ENCODE data around the gene APMAP. TPM values are rescaled to one million over a fixed set of nuclear protein-coding genes. Genes with fewer than 3 reads are reported as not detected.

The APMAP gene
- total RNA-seq, 1 donor from 2014 or later, result 71.7 TPM

DNA sequence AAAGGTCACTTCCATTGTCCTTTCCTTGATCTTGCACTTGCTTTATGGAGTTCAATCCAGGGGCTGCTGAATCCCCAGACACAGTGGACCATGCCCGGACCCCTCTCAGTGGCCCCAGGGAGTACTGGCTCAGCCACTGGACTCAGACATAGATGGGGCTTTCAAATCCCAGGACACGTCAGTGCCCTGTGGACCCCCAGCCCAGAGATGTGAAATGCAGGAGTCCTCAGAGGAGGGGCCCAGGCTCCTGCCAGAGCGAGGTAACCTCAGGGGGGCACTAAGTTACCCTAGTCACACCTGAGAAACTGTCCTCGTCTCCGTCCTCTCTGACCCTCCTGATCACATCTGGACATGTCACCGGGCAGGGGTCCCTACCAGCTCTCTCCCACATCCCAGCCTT is 18.7 kb upstream of the APMAP start:
- peaks cover 6% of the 10 kb centered on the region for H3K27me3 Mint-ChIP-seq (ENCODE audit: insufficient read depth, low read depth)
- H3K4me3 Mint-ChIP-seq, result no peak overlapping the region
- Histone ChIP-seq H3K4me2 (no peak overlapping the region), H3K36me3 (no peaks in the 10 kb centered on the region), H3K9ac (no peak overlapping the region), H3K4me3 (no peak overlapping the region), H3K27me3 (no peaks in the 10 kb centered on the region), H4K20me1 (ENCODE audit: low read depth) (no peaks in the 10 kb centered on the region), H3K27ac (no peak overlapping the region), H3K4me1 (no peaks in the 10 kb centered on the region), H3K9me3 (ENCODE audit: low read depth) (no peaks in the 10 kb centered on the region), H2AFZ (replicated peaks) (no peak overlapping the region), H3K79me2 (ENCODE audit: low read depth) (no peaks in the 10 kb centered on the region), H3F3A (ENCODE audit: low read depth) (no peaks in the 10 kb centered on the region)
- no peaks in the 10 kb centered on the region for H3K9me3 Mint-ChIP-seq
- no peak for DNase-seq (ENCODE audit: low spot score)
- no peak overlapping the region for H3K27ac Mint-ChIP-seq
- no peaks in the 10 kb centered on the region for H3K4me1 Mint-ChIP-seq
- H3K36me3 Mint-ChIP-seq, result no peaks in the 10 kb centered on the region
- TF ChIP-seq, protein P1, sequence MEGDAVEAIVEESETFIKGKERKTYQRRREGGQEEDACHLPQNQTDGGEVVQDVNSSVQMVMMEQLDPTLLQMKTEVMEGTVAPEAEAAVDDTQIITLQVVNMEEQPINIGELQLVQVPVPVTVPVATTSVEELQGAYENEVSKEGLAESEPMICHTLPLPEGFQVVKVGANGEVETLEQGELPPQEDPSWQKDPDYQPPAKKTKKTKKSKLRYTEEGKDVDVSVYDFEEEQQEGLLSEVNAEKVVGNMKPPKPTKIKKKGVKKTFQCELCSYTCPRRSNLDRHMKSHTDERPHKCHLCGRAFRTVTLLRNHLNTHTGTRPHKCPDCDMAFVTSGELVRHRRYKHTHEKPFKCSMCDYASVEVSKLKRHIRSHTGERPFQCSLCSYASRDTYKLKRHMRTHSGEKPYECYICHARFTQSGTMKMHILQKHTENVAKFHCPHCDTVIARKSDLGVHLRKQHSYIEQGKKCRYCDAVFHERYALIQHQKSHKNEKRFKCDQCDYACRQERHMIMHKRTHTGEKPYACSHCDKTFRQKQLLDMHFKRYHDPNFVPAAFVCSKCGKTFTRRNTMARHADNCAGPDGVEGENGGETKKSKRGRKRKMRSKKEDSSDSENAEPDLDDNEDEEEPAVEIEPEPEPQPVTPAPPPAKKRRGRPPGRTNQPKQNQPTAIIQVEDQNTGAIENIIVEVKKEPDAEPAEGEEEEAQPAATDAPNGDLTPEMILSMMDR (IDR thresholded peaks at IDR 0.05), result no peak

DNA sequence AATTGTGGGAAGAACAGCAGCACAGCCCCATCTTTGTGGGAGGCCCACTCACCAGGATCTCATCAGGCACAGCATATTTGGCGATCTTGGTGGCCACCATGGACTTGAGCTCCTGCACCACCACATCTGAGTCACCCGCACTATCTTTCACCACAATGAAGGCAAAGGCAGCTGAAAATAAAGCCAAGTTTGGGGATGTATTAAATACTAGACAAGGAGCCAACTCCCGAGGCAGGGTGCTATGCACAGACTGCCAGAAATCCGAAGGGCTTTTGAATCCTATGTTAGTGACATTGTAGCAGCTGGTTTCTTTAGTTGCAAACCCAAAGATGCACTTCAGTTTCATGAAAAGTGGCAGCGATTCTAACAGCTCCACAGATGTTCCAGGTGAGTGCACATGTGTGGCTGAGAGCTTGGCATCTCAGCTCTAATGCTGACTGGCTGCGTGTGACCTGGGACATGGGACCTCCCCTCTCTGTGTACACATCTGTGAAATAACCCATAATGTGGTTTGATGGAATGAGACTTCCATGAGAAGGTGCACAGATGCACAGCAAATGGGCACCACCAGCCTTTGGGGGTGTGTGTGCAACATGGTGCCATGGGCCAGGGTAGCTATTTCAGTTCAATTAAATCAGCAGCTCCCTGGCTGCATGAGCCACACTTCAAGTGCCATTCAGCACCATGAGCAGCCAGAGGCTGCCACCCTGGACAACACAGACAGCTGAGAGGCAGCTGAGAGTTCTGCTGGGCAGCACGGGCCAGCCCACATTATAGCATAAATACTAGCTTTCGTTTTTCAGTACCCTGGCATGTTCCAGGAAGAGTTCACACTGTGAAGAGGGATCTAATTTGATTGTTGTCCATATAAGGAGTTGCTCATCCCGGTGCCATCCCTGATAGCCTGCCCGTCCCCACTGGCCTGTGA is 16.9 kb upstream of the APMAP start:
- H3K27ac Mint-ChIP-seq, result no peak overlapping the region
- no peaks in the 10 kb centered on the region for H3K36me3 ChIP-seq
- no peaks in the 10 kb centered on the region for H3K9me3 Mint-ChIP-seq
- no peaks in the 10 kb centered on the region for H3K79me2 ChIP-seq (ENCODE audit: low read depth)
- no peaks in the 10 kb centered on the region for H3K4me1 Mint-ChIP-seq
- H3K27me3 Mint-ChIP-seq (ENCODE audit: insufficient read depth, low read depth), result peaks cover 6% of the 10 kb centered on the region
- H3K4me2 ChIP-seq, result no peak overlapping the region
- no peak overlapping the region for H2AFZ ChIP-seq (replicated peaks)
- no peaks in the 10 kb centered on the region for H3K9me3 ChIP-seq (ENCODE audit: low read depth)
- H3K4me1 ChIP-seq, result no peaks in the 10 kb centered on the region
- H3K9ac ChIP-seq, result no peak overlapping the region
- H3K27ac ChIP-seq, result no peak overlapping the region
- H4K20me1 ChIP-seq (ENCODE audit: low read depth), result no peaks in the 10 kb centered on the region
- H3K36me3 Mint-ChIP-seq, result no peaks in the 10 kb centered on the region
- no peaks in the 10 kb centered on the region for H3F3A ChIP-seq (ENCODE audit: low read depth)
- DNase-seq (ENCODE audit: low spot score), result no peak
- H3K4me3 Mint-ChIP-seq, result no peak overlapping the region
- no peak overlapping the region for H3K4me3 ChIP-seq
- H3K27me3 ChIP-seq, result no peaks in the 10 kb centered on the region
- TF ChIP-seq EZH2phosphoT487 (IDR thresholded peaks at IDR 0.05), result no peak
- no peak for TF ChIP-seq EZH2 (IDR thresholded peaks at IDR 0.05)

DNA sequence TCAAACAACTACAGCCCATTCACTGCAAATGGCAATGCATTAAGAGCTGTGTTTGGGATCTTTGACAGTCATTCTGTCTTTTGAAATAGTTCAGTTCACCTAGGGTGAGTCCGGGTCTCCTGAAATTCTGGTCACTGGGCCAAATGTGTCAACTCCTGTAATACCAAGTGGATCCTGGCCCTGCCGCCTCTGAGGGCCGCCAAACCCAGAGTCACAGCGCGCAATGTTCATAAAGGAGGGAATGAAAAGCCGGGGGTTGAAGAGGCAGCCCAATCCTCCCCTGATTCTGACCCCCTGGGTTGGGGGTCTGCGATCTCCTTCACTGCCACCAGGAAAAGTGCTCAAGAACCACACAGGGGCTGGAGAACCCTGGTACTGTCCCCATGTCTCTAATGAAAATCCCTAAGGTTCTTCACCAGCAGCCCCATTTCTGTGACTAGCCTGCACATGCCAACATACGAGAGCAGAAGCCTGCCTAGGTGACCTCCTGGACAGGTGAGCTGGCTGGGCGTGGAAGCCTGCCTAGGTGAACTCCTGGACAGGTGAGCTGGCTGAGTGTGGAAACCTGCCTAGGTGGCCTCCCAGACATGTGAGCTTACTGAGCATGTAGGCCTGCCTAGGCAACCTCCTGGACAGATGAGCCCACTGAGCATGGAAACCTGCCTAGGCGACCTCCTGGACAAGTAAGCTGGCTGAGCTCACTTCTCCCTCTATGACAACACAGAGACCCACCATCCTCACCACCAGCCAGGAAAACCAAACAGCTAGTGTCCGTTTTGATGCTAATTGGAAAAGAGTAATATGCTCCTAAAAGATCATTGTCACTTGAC is 16.1 kb upstream of the APMAP start:
- no peak for TF ChIP-seq EZH2 (IDR thresholded peaks at IDR 0.05)
- TF ChIP-seq, protein P1 (IDR thresholded peaks at IDR 0.05), result no peak
- Mint-ChIP-seq H3K9me3 (no peaks in the 10 kb centered on the region), H3K36me3 (no peaks in the 10 kb centered on the region), H3K4me3 (no peak overlapping the region), H3K27me3 (ENCODE audit: insufficient read depth, low read depth) (peaks cover 6% of the 10 kb centered on the region), H3K27ac (no peak overlapping the region), H3K4me1 (no peaks in the 10 kb centered on the region)
- no peak for DNase-seq (ENCODE audit: low spot score)
- Histone ChIP-seq H3F3A (ENCODE audit: low read depth) (no peaks in the 10 kb centered on the region), H2AFZ (replicated peaks) (no peak overlapping the region), H3K4me1 (no peaks in the 10 kb centered on the region), H3K27ac (no peak overlapping the region), H3K4me2 (no peak overlapping the region), H3K9ac (no peak overlapping the region), H3K9me3 (ENCODE audit: low read depth) (no peaks in the 10 kb centered on the region), H3K27me3 (no peaks in the 10 kb centered on the region), H3K36me3 (no peaks in the 10 kb centered on the region), H3K4me3 (no peak overlapping the region), H3K79me2 (ENCODE audit: low read depth) (no peaks in the 10 kb centered on the region), H4K20me1 (ENCODE audit: low read depth) (no peaks in the 10 kb centered on the region)

Measured in neural progenitor cell (in vitro differentiated cells).